CD4-positive, alpha-beta memory T cell (primary cell): ENCODE data around the gene OR52I2. TPM values are rescaled to one million over a fixed set of nuclear protein-coding genes. Genes with fewer than 3 reads are reported as not detected.

Experiments used
- CTCF ChIA-PET: fragments of 350-600 bp; sonication (Branson Sonifier 250); formaldehyde crosslinking; loops from one replicate; lab custom pipeline; 2021; ENCODE audit warnings: inconsistent platforms; ENCODE audit not compliant: partially characterized antibody; lab: Charles Lee
- POLR2A ChIA-PET: fragments of 350-600 bp; sonication (Branson Sonifier 250); formaldehyde crosslinking; loops from one replicate; lab custom pipeline; 2021; ENCODE audit not compliant: partially characterized antibody; lab: Charles Lee
- DNase-seq, 5 donors: peaks; one replicate each; pipeline versions ENCODE4 v3.0.0 to v3.0.0-alpha.2; 2020 to 2022; ENCODE audit warnings: mixed read lengths in 1 of 5
- H3K27ac ChIP-seq: one replicate; pipeline ENCODE4 v1.7.0; 2013; ENCODE audit warnings: low read depth, low read length
- H3K27me3 ChIP-seq: 2 replicates; pipeline ENCODE4 v1.7.0; 2013; ENCODE audit warnings: mild to moderate bottlenecking, low read length, moderate library complexity; ENCODE audit not compliant: insufficient read depth
- H3K36me3 ChIP-seq: 2 replicates; pipeline ENCODE4 v1.7.0; 2013; ENCODE audit warnings: mild to moderate bottlenecking, low read length, moderate library complexity; ENCODE audit not compliant: insufficient read depth
- H3K4me1 ChIP-seq: 2 replicates; pipeline ENCODE4 v1.7.0; 2013; ENCODE audit warnings: mild to moderate bottlenecking, low read length, moderate library complexity; ENCODE audit not compliant: insufficient read depth
- H3K4me3 ChIP-seq, 2 donors: one replicate each; pipeline ENCODE4 v1.7.0; 2013; ENCODE audit warnings: low read length in 2 of 2, mild to moderate bottlenecking in 1 of 2
- H3K9me3 ChIP-seq, 2 donors: one replicate each; pipeline ENCODE4 v1.7.0; 2013; ENCODE audit warnings: low read length in 2 of 2, control low read depth in 1 of 2; ENCODE audit not compliant: control insufficient read depth in 1 of 2
- H3K27ac Mint-ChIP-seq, 7 donors: one replicate each; pipeline ENCODE4 v1.8.0; 2020 to 2021; ENCODE audit warnings: mixed read lengths in 7 of 7, mild to moderate bottlenecking in 6 of 7, inconsistent platforms in 3 of 7, moderate library complexity in 3 of 7
- H3K27me3 Mint-ChIP-seq, 2 donors: one replicate each; pipeline ENCODE4 v1.8.0; 2020 to 2021; ENCODE audit warnings: mixed read lengths in 2 of 2
- H3K36me3 Mint-ChIP-seq, 2 donors: one replicate each; pipeline ENCODE4 v1.8.0; 2020 to 2021; ENCODE audit warnings: mixed read lengths in 2 of 2, inconsistent platforms in 1 of 2, mild to moderate bottlenecking in 1 of 2
- H3K4me1 Mint-ChIP-seq, 4 donors: one replicate each; pipeline ENCODE4 v1.8.0; 2020 to 2021; ENCODE audit warnings: mixed read lengths in 4 of 4, mild to moderate bottlenecking in 1 of 4
- H3K4me3 Mint-ChIP-seq, 8 donors: one replicate each; pipeline ENCODE4 v1.8.0; 2020 to 2021; ENCODE audit warnings: mixed read lengths in 8 of 8, mild to moderate bottlenecking in 7 of 8, moderate library complexity in 6 of 8, inconsistent platforms in 3 of 8
- H3K9me3 Mint-ChIP-seq, 8 donors: one replicate each; pipeline ENCODE4 v1.8.0; 2020 to 2021; ENCODE audit warnings: mixed read lengths in 8 of 8, mild to moderate bottlenecking in 5 of 8, inconsistent platforms in 3 of 8, moderate library complexity in 1 of 8
- intact Hi-C: fragments of 100-400 bp; cut with micrococcal nuclease; formaldehyde crosslinking; loops from one replicate; pipeline ENCODE4 v1.15.1; 2023
- polyA plus RNA-seq, 2 donors: library from polyadenylated mRNA; unstranded; fragments of 300-500 nt; fragmentation: Illumina TruSeq; gene quantifications; one replicate each; pipeline ENCODE4 v1.2.3, GENCODE V29; 2021
- total RNA-seq, 2 experiments: library from RNA; stranded (reverse); gene quantifications; one replicate each; pipeline ENCODE4 v1.2.3, GENCODE V29; 2021

OR52I2 gene
- total and polyA plus RNA-seq, 4 experiments from 2014 or later = not detected

- Mint-ChIP-seq H3K27me3 (peaks cover 25% of the 10 kb centered on the region in 2 donors), H3K9me3 (peaks cover 0 to 3% (median 0%) of the 10 kb centered on the region in 8 donors), H3K27ac (no peak overlapping the region), H3K36me3 (no peaks in the 10 kb centered on the region), H3K4me3 (no peak overlapping the region), H3K4me1 (peaks cover 0 to 5% (median 3%) of the 10 kb centered on the region in 4 donors)
- H3K27ac ChIP-seq = no peak overlapping the region
- no peaks in the 10 kb centered on the region for H3K9me3 ChIP-seq
- POLR2A ChIA-PET = no interaction called here
- DNase-seq = no peak
- no peak overlapping the region for H3K4me3 ChIP-seq
- H3K4me1 ChIP-seq = no peaks in the 10 kb centered on the region
- intact Hi-C loops = no loop called here
- CTCF ChIA-PET = no interaction called here
- no peaks in the 10 kb centered on the region for H3K36me3 ChIP-seq
- H3K27me3 ChIP-seq = no peaks in the 10 kb centered on the region
Observed at GRCh38 chr11:4578624-4579023, 2.9 kb upstream of the OR52I2 start.

GRCh38 chr11:4580124-4580523 lies 1.4 kb upstream of the OR52I2 start:
- peaks cover 0 to 5% (median 3%) of the 10 kb centered on the region in 4 donors for H3K4me1 Mint-ChIP-seq
- H3K36me3 ChIP-seq = no peaks in the 10 kb centered on the region
- no peak overlapping the region for H3K4me3 Mint-ChIP-seq
- intact Hi-C loops = no loop called here
- H3K36me3 Mint-ChIP-seq = no peaks in the 10 kb centered on the region
- ChIA-PET POLR2A (no interaction called here), CTCF (no interaction called here)
- H3K4me1 ChIP-seq = no peaks in the 10 kb centered on the region
- peaks cover 27 to 30% of the 10 kb centered on the region in 2 donors for H3K27me3 Mint-ChIP-seq
- H3K9me3 ChIP-seq = no peaks in the 10 kb centered on the region
- H3K27ac ChIP-seq = no peak overlapping the region
- DNase-seq = no peak
- H3K27me3 ChIP-seq = no peaks in the 10 kb centered on the region
- peaks cover 0 to 3% (median 0%) of the 10 kb centered on the region in 8 donors for H3K9me3 Mint-ChIP-seq
- H3K27ac Mint-ChIP-seq = no peak overlapping the region
- H3K4me3 ChIP-seq = no peak overlapping the region

GRCh38 chr11:4589017-4589416 lies 7.5 kb downstream of the OR52I2 start:
- Mint-ChIP-seq H3K36me3 (peaks cover 2 to 3% of the 10 kb centered on the region in 2 donors), H3K27ac (no peak overlapping the region), H3K9me3 (peaks cover 0 to 2% (median 0%) of the 10 kb centered on the region in 8 donors), H3K4me1 (peaks cover 0 to 2% (median 0%) of the 10 kb centered on the region in 4 donors), H3K4me3 (no peak overlapping the region), H3K27me3 (peaks cover 11 to 22% of the 10 kb centered on the region in 2 donors)
- intact Hi-C loops = no loop called here
- Histone ChIP-seq H3K9me3 (no peaks in the 10 kb centered on the region), H3K27ac (no peak overlapping the region), H3K36me3 (no peaks in the 10 kb centered on the region), H3K4me3 (no peak overlapping the region), H3K4me1 (no peaks in the 10 kb centered on the region), H3K27me3 (no peaks in the 10 kb centered on the region)
- DNase-seq = no peak
- POLR2A ChIA-PET = no interaction called here
- CTCF ChIA-PET = no interaction called here

GRCh38 chr11:4593739-4594138 lies 12.2 kb downstream of the OR52I2 start, which contains the start of gene OR52I1:
Gene OR52I1, plus strand, starts transcription at chr11:4594039. Its CDS starts 0 bp downstream, at chr11:4594039.
- no peak for DNase-seq
- CTCF ChIA-PET = no interaction called here
- H3K9me3 Mint-ChIP-seq = peaks cover 0 to 2% (median 0%) of the 10 kb centered on the region in 8 donors

GRCh38 chr11:4605057-4605456 lies 23.5 kb downstream of the OR52I2 start:
- DNase-seq = no peak
- H3K9me3 Mint-ChIP-seq = peaks cover 0 to 1% (median 0%) of the 10 kb centered on the region in 8 donors
- peaks cover 42 to 55% of the 10 kb centered on the region in 2 donors for H3K36me3 Mint-ChIP-seq
- ChIA-PET POLR2A (no interaction called here), CTCF (interaction anchor here (1.3 kb wide), 1 partner anchor 31 kb away, joined by 4 read pairs; no protein-coding TSS in a partner anchor)
- Histone ChIP-seq H3K4me3 (no peak overlapping the region), H3K9me3 (no peaks in the 10 kb centered on the region), H3K27ac (no peak overlapping the region), H3K27me3 (no peaks in the 10 kb centered on the region), H3K4me1 (peaks cover 30% of the 10 kb centered on the region), H3K36me3 (peaks cover 26% of the 10 kb centered on the region)
- no peak overlapping the region for H3K27ac Mint-ChIP-seq
- H3K27me3 Mint-ChIP-seq = no peaks in the 10 kb centered on the region
- H3K4me3 Mint-ChIP-seq = no peak overlapping the region
- intact Hi-C loops = loop anchor here (5.0 to 10.0 kb wide), 2 partner anchors 1077 to 1630 kb away; partner anchors contain the start of genes CNGA4 and FHIP1B
- peaks cover 30 to 57% (median 40%) of the 10 kb centered on the region in 4 donors for H3K4me1 Mint-ChIP-seq

More at GRCh38 chr11:4593739-4594138, 12.2 kb downstream of the OR52I2 start, which contains the start of gene OR52I1:
- H3K4me1 Mint-ChIP-seq = peaks cover 0 to 2% (median 0%) of the 10 kb centered on the region in 4 donors
- H3K27me3 Mint-ChIP-seq = peaks cover 4 to 6% of the 10 kb centered on the region in 2 donors
- Histone ChIP-seq H3K9me3 (no peaks in the 10 kb centered on the region), H3K27ac (no peak within 1 kb of the TSS), H3K36me3 (no peaks in the 10 kb centered on the region), H3K4me1 (no peaks in the 10 kb centered on the region), H3K27me3 (no peaks in the 10 kb centered on the region), H3K4me3 (no peak within 1 kb of the TSS)
- H3K4me3 Mint-ChIP-seq = no peak within 1 kb of the TSS
- POLR2A ChIA-PET = no interaction called here
- H3K36me3 Mint-ChIP-seq = peaks cover 28 to 29% of the 10 kb centered on the region in 2 donors
- intact Hi-C loops = no loop called here
- no peak within 1 kb of the TSS for H3K27ac Mint-ChIP-seq

- Histone ChIP-seq H3K27me3 (no peaks in the 10 kb centered on the region), H3K4me1 (peaks cover 39% of the 10 kb centered on the region), H3K36me3 (peaks cover 18% of the 10 kb centered on the region), H3K27ac (no peak overlapping the region), H3K9me3 (no peaks in the 10 kb centered on the region), H3K4me3 (no peak overlapping the region)
- CTCF ChIA-PET = interaction anchor here (1.3 to 1.5 kb wide), 2 partner anchors 20 to 419 kb away, joined by 3 read pairs; no protein-coding TSS in a partner anchor
- H3K9me3 Mint-ChIP-seq = peaks cover 0 to 1% (median 0%) of the 10 kb centered on the region in 8 donors
- no peak for DNase-seq
- H3K4me1 Mint-ChIP-seq = peaks cover 35 to 64% (median 46%) of the 10 kb centered on the region in 4 donors
- peak overlapping the region; percentile 93 to 98 (median 96) for H3K4me3 Mint-ChIP-seq
- H3K36me3 Mint-ChIP-seq = peaks cover 28 to 41% of the 10 kb centered on the region in 2 donors
- H3K27ac Mint-ChIP-seq = peak overlapping the region in 5 of 7 donors; percentile 3 to 97 (median 20)
- no peaks in the 10 kb centered on the region for H3K27me3 Mint-ChIP-seq
- POLR2A ChIA-PET = interaction anchor here (1.8 kb wide), 1 partner anchor 213 kb away, joined by 5 read pairs; the partner anchor contains the start of gene TRIM21
- intact Hi-C loops = loop anchor here (5.0 to 10.0 kb wide), 2 partner anchors 1076 to 1628 kb away; partner anchors contain the start of genes CNGA4 and FHIP1B
Observed at GRCh38 chr11:4606231-4607015, 24.9 kb downstream of the OR52I2 start.

GRCh38 chr11:4607096-4607495 lies 25.6 kb downstream of the OR52I2 start:
- Histone ChIP-seq H3K27me3 (no peaks in the 10 kb centered on the region), H3K27ac (peak overlapping the region; percentile 82), H3K4me3 (peak overlapping the region; percentile 32 to 79), H3K36me3 (peaks cover 12% of the 10 kb centered on the region), H3K4me1 (peaks cover 39% of the 10 kb centered on the region), H3K9me3 (no peaks in the 10 kb centered on the region)
- Mint-ChIP-seq H3K9me3 (peaks cover 0 to 1% (median 0%) of the 10 kb centered on the region in 8 donors), H3K27me3 (no peaks in the 10 kb centered on the region), H3K36me3 (peaks cover 22 to 35% of the 10 kb centered on the region in 2 donors), H3K4me3 (peak overlapping the region; percentile 93 to 98 (median 96)), H3K27ac (peak overlapping the region; percentile 88 to 98 (median 97)), H3K4me1 (peaks cover 35 to 64% (median 46%) of the 10 kb centered on the region in 4 donors)
- no peak for DNase-seq
- ChIA-PET POLR2A (interaction anchor here (1.0 to 1.8 kb wide), 2 partner anchors 12 to 214 kb away, joined by 3 to 5 read pairs; partner anchors contain the start of gene TRIM21), CTCF (interaction anchor here (1.5 kb wide), 1 partner anchor 420 kb away, joined by 3 read pairs; no protein-coding TSS in a partner anchor)
- intact Hi-C loops = loop anchor here (5.0 to 10.0 kb wide), 2 partner anchors 1075 to 1628 kb away; partner anchors contain the start of genes CNGA4 and FHIP1B
